ENCODE results near the gene CNTNAP2.

DNA sequence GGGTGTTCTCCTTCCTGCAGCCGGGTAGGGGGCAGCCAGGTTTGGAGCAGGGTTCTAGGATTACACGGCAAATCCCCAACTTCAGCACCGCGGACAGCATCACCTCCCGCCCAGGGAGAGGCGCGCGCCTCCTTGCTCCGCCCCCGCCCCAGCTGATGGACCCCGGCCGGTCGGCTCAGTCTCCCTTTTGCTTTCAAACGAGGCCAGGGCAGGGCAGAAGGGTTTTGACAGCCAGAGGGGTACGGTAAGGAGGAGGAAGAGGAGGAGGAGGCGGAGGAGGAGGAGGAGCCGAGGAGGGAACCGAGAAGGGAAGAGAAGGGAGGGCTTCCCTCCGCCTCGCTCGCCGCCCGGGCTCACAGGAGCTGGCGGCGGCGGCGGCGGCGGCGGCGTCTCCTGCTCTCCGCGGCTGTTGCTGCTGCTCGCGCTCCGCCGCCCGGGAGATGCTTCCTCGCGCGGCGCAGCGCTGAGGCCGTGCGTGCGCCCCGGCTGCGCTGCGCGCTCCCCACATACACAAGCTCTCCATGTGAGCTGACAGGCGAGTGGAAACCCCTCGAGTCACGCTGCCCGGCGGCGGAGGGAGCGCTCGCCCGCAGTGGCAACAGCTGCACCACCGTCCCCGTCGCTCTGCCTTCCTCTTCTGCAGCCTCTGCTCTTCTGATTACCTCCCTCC lies 615 bp upstream of the CNTNAP2 start:
- TF ChIP-seq POLR2AphosphoS5 (IDR thresholded peaks at IDR 0.05; ENCODE audit: low read depth, low read length) (no peak), CTCF (IDR thresholded peaks at IDR 0.05) (no peak)
